ENCODE data around the gene AKT2. TPM values are rescaled to one million over a fixed set of nuclear protein-coding genes. Genes with fewer than 3 reads are reported as not detected.

The AKT2 gene
- total RNA-seq, 1 donor from 2014 or later, result 149 TPM

DNA sequence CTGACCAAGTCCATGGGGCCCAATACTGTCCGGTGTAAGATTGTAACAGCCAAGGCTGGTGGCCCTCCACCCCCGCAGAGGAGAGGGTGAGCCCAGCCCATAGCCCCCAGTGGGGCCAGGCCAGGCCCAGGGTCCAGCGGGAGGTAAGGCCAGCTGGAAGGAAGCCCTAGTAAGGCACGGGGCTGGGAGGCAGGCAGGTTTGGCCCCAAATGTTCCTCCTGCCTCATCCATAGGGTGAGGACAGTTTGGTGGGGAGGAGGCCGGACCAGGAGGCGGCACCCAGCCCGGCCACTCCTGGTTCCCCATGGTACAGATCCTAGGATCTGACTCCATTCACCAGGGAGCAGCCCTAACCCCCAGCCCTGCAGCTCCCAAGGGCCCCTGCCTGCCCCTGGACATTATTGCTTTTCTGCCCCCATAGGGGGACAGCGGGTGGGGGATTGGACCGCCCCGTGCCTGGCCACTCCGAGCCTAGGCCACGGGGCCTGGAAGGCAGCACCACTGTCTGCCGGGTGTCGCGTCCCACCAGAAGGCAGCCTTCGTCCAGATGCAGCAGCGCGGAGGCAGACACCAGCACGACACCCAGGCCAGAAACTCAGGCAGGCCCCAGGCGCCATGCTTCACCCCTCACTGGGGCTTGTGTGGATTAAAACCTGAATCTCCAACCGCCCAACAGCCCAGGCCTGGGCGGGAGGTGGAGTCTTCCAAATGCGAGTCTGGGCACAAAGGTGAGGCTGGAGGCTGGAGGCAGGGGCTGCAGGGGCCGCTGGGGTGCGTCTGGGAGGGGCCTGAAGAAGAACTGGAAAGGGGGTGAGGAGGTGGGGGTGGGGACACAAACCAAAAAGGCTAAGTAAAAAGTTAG is 52.0 kb downstream of the AKT2 start:
- Mint-ChIP-seq H3K4me3 (ENCODE audit: low read depth) (no peak overlapping the region), H3K36me3 (ENCODE audit: low read depth) (peaks cover 16% of the 10 kb centered on the region), H3K27ac (no peak overlapping the region), H3K4me1 (ENCODE audit: low read depth) (peaks cover 9% of the 10 kb centered on the region), H3K9me3 (no peaks in the 10 kb centered on the region), H3K27me3 (ENCODE audit: low read depth) (peaks cover 1% of the 10 kb centered on the region)
- no peak for DNase-seq (ENCODE audit: low spot score)
- intact Hi-C loops (cut with micrococcal nuclease), result no loop called here

DNA sequence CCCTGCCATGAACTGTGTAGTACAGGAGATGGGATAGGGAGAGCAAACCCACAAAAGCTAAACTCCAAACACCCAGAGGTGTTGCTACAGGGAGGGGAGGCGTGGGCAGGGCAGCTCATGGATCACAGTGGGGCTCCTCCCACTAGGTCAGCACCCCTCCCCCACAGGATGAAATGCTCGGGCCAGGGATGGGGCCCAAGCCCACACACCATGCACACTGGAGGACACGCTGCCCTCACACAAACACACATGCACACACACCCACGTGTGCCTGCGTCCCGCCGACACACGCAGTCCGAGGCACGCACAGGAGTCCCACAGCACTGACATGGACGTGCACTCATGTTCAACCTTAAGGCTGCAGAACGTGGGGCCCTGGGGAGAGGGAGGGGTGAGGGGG is 52.7 kb downstream of the AKT2 start:
- H3K4me1 Mint-ChIP-seq (ENCODE audit: low read depth), result peaks cover 9% of the 10 kb centered on the region
- H3K9me3 Mint-ChIP-seq, result no peaks in the 10 kb centered on the region
- peaks cover 8% of the 10 kb centered on the region for H3K27me3 Mint-ChIP-seq (ENCODE audit: low read depth)
- DNase-seq (ENCODE audit: low spot score), result no peak
- H3K36me3 Mint-ChIP-seq (ENCODE audit: low read depth), result peaks cover 12% of the 10 kb centered on the region
- no peak overlapping the region for H3K27ac Mint-ChIP-seq
- H3K4me3 Mint-ChIP-seq (ENCODE audit: low read depth), result no peak overlapping the region
- intact Hi-C loops (cut with micrococcal nuclease), result no loop called here

DNA sequence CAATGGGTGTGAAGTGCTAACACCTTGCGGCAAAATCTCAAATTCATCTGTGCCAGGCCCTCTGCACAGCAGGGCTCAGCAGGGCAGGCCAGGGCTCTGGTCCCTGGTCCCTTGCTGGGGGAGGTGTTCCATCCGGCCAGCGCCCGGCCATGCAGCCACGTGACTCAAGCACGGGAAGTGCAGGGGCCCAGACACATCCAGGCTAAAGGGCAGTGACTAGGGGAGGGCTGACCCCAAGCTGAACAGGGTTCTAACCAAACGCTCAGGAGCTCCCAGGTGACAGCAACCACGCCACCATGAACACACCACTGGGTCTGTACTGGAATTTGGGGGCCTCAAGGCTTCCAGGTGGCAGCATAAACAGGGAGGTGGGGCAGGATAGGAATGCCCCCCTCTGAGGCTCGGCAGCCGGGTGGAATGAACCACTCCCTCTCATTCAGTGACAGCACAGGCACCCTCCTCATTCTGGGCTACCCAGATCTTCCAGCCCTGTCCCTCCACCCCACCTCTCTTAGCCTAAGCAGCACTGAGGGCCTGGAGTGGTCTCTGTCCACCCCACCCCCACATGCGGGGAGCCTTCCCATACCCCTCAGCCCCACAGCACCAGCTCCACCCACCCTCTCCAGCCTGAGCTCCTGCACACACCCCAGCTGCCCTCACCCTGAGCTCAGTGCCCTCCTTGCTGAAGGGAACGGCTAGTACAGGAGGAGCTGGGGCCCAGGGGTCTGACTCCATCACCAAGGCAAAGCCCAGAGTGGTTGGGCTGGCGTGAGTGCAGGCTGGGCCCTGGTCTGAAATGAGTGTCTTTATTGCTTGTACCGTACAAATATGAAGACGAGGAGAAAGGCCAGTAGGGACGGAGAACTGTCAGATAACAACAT is 53.4 kb downstream of the AKT2 start:
- Mint-ChIP-seq H3K9me3 (no peaks in the 10 kb centered on the region), H3K4me1 (ENCODE audit: low read depth) (peaks cover 9% of the 10 kb centered on the region), H3K27ac (no peak overlapping the region), H3K4me3 (ENCODE audit: low read depth) (no peak overlapping the region), H3K36me3 (ENCODE audit: low read depth) (peaks cover 9% of the 10 kb centered on the region), H3K27me3 (ENCODE audit: low read depth) (peaks cover 14% of the 10 kb centered on the region)
- DNase-seq (ENCODE audit: low spot score), result no peak
- intact Hi-C loops (cut with micrococcal nuclease), result no loop called here

- Mint-ChIP-seq H3K27ac (no peak overlapping the region), H3K27me3 (ENCODE audit: low read depth) (peaks cover 19% of the 10 kb centered on the region), H3K36me3 (ENCODE audit: low read depth) (peaks cover 5% of the 10 kb centered on the region), H3K4me3 (ENCODE audit: low read depth) (no peak overlapping the region), H3K9me3 (no peaks in the 10 kb centered on the region), H3K4me1 (ENCODE audit: low read depth) (peaks cover 9% of the 10 kb centered on the region)
- no peak for DNase-seq (ENCODE audit: low spot score)
- intact Hi-C loops (cut with micrococcal nuclease), result no loop called here
Measured at GRCh38 chr19:40231057-40231456, 54.1 kb downstream of the AKT2 start.

- no peak for DNase-seq (ENCODE audit: low spot score)
- Mint-ChIP-seq H3K36me3 (ENCODE audit: low read depth) (peaks cover 5% of the 10 kb centered on the region), H3K9me3 (no peaks in the 10 kb centered on the region), H3K4me1 (ENCODE audit: low read depth) (peaks cover 14% of the 10 kb centered on the region), H3K4me3 (ENCODE audit: low read depth) (no peak overlapping the region), H3K27ac (no peak overlapping the region), H3K27me3 (ENCODE audit: low read depth) (peaks cover 29% of the 10 kb centered on the region)
- intact Hi-C loops (cut with micrococcal nuclease), result no loop called here
Measured at GRCh38 chr19:40229926-40230417, 55.2 kb downstream of the AKT2 start.

GRCh38 chr19:40229484-40229883 is 55.7 kb downstream of the AKT2 start:
- Mint-ChIP-seq H3K9me3 (no peaks in the 10 kb centered on the region), H3K27me3 (ENCODE audit: low read depth) (peaks cover 33% of the 10 kb centered on the region), H3K4me1 (ENCODE audit: low read depth) (peaks cover 14% of the 10 kb centered on the region), H3K36me3 (ENCODE audit: low read depth) (peaks cover 5% of the 10 kb centered on the region), H3K27ac (no peak overlapping the region), H3K4me3 (ENCODE audit: low read depth) (no peak overlapping the region)
- no peak for DNase-seq (ENCODE audit: low spot score)
- intact Hi-C loops (cut with micrococcal nuclease), result no loop called here

GRCh38 chr19:40228863-40229262 is 56.3 kb downstream of the AKT2 start:
- intact Hi-C loops (cut with micrococcal nuclease), result no loop called here
- H3K27me3 Mint-ChIP-seq (ENCODE audit: low read depth), result peaks cover 39% of the 10 kb centered on the region

GRCh38 chr19:40228346-40228745 is 56.8 kb downstream of the AKT2 start:
- DNase-seq (ENCODE audit: low spot score), result no peak
- Mint-ChIP-seq H3K9me3 (no peaks in the 10 kb centered on the region), H3K36me3 (ENCODE audit: low read depth) (no peaks in the 10 kb centered on the region), H3K27me3 (ENCODE audit: low read depth) (peaks cover 40% of the 10 kb centered on the region), H3K4me1 (ENCODE audit: low read depth) (peaks cover 14% of the 10 kb centered on the region), H3K27ac (no peak overlapping the region), H3K4me3 (ENCODE audit: low read depth) (no peak overlapping the region)
- intact Hi-C loops (cut with micrococcal nuclease), result no loop called here

More at GRCh38 chr19:40228863-40229262, 56.3 kb downstream of the AKT2 start:
- DNase-seq (ENCODE audit: low spot score), result no peak
- H3K9me3 Mint-ChIP-seq, result no peaks in the 10 kb centered on the region
- no peak overlapping the region for H3K4me3 Mint-ChIP-seq (ENCODE audit: low read depth)
- H3K4me1 Mint-ChIP-seq (ENCODE audit: low read depth), result peaks cover 14% of the 10 kb centered on the region
- no peaks in the 10 kb centered on the region for H3K36me3 Mint-ChIP-seq (ENCODE audit: low read depth)
- H3K27ac Mint-ChIP-seq, result no peak overlapping the region

DNA sequence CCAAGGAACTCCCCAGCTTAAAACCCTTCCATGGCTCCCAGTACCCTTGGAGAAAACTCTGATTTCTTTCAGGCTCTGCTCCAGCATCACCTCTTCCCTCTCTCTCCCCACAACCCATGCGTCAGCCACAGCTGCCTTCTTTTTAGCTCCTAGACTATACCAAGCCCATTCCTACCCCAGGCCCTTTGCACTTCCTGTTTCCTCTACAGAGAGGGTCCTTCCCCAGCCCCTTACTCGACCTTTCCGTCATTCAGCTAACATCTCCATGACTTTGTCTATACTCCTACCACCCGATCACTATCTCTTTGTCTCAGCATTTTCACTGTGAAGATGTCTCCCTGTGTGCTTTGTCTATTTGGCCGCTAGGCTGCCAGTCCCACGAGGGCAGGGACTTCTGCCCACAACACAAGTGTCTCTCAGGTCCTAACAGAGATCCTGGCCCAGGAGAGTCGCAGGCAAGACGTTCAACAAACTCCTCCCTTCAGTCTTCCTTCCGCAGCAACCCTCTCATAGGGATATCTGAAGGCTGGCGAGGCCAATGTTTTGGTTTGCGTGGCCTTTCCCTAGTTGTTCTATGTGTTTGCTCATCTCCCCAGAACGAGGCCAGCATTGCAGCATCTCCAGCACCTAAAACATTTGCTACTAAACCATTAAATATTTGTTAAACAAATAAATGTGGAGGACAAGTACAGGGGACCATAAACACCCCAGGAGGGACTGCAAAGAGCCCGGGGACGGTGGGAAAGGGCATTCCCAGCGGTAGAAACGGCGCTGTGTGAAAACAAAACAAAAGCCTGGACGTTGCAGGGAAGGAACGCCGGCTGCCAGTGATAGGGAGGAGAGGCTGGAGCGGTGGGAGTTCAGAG is 59.5 kb downstream of the AKT2 start:
- Mint-ChIP-seq H3K4me1 (ENCODE audit: low read depth) (peaks cover 18% of the 10 kb centered on the region), H3K36me3 (ENCODE audit: low read depth) (no peaks in the 10 kb centered on the region), H3K27me3 (ENCODE audit: low read depth) (peaks cover 43% of the 10 kb centered on the region), H3K4me3 (ENCODE audit: low read depth) (no peak overlapping the region), H3K9me3 (peaks cover 5% of the 10 kb centered on the region), H3K27ac (no peak overlapping the region)
- DNase-seq (ENCODE audit: low spot score), result no peak
- intact Hi-C loops (cut with micrococcal nuclease), result no loop called here

DNA sequence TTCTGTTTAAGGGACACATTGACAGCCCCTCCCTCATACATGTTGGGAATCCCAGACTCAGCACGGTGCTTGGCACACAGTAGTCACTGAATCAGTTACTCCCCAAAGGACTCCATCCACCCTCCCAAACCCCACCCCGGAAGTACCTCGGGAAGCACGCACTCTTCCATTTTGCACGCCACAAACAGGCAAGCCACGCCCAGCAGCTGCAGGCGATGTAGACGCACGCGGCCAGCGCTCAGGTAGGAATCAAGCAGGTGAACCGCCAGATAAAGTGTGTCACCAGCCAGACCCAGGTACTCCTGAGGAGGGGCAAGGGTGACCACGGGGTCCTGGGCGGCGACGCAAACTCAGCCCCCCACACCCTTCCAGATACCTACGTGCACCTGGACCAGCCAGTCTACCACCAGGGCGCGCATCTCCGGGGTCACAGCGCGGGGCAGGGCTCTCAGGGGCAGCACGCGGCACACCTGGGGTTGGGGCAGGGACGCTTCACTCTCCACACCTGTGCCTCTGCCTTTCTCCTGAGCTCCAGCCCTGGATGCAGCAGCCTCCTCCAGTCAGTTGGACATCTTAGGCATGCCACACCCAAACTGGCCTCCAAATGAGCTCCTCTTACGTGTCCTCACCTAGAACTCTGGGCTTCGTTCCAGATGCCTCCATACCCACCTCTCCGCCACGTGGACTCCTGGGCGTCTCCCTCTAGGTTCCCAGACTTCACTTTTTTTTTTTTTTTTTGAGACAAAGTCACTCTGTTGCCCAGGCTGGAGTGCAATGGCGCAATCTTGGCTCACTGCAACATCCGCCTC is 60.6 kb downstream of the AKT2 start:
- H3K36me3 Mint-ChIP-seq (ENCODE audit: low read depth), result no peaks in the 10 kb centered on the region
- peaks cover 17% of the 10 kb centered on the region for H3K4me1 Mint-ChIP-seq (ENCODE audit: low read depth)
- H3K27ac Mint-ChIP-seq, result no peak overlapping the region
- peaks cover 5% of the 10 kb centered on the region for H3K9me3 Mint-ChIP-seq
- intact Hi-C loops (cut with micrococcal nuclease), result no loop called here
- peaks cover 52% of the 10 kb centered on the region for H3K27me3 Mint-ChIP-seq (ENCODE audit: low read depth)
- DNase-seq (ENCODE audit: low spot score), result no peak
- H3K4me3 Mint-ChIP-seq (ENCODE audit: low read depth), result no peak overlapping the region

GRCh38 chr19:40223135-40223822 is 61.9 kb downstream of the AKT2 start:
- Mint-ChIP-seq H3K27ac (no peak overlapping the region), H3K4me3 (ENCODE audit: low read depth) (no peak overlapping the region), H3K9me3 (peaks cover 5% of the 10 kb centered on the region), H3K36me3 (ENCODE audit: low read depth) (no peaks in the 10 kb centered on the region), H3K4me1 (ENCODE audit: low read depth) (peaks cover 12% of the 10 kb centered on the region), H3K27me3 (ENCODE audit: low read depth) (peaks cover 63% of the 10 kb centered on the region)
- intact Hi-C loops (cut with micrococcal nuclease), result no loop called here
- DNase-seq (ENCODE audit: low spot score), result no peak
